HCT116 (cell line): ENCODE data around the gene A2M. TPM values are rescaled to one million over a fixed set of nuclear protein-coding genes. Genes with fewer than 3 reads are reported as not detected.

Source experiments
- ATAC-seq: fragments of 200-7000 bp; cut with Tn5 transposase; 2 replicates; pipeline ENCODE4 v1.9.1; 2020; ENCODE audit warnings: mild to moderate bottlenecking, moderate library complexity
- BruUV-seq: library from RNA; stranded (reverse); fragments of 400-500 nt; replicated peaks from 2 replicates; lab custom pipeline; 2021; lab: Mats Ljungman, UMichigan
- CTCF ChIA-PET: fragments of 300-600 bp; sonication (Branson Sonifier 250); formaldehyde crosslinking; loops from one replicate; lab custom pipeline; 2021; ENCODE audit warnings: antibody characterized with exemption; lab: Charles Lee
- POLR2A ChIA-PET: fragments of 300-600, 350-600 bp; sonication (Branson Sonifier 250); formaldehyde crosslinking; loops from one replicate; lab custom pipeline; 2021; ENCODE audit warnings: antibody characterized with exemption; lab: Charles Lee
- RAD21 ChIA-PET, 2 experiments: fragments of 300-600 bp; sonication (Branson Sonifier 250); formaldehyde crosslinking; loops; one replicate each; lab custom pipeline; 2023; ENCODE audit warnings: low total read pairs in 2 of 2; ENCODE audit not compliant: uncharacterized antibody in 2 of 2, unreplicated experiment in 2 of 2, low non-redundant PET in 1 of 2; lab: Charles Lee
- DNase-seq: peaks from one replicate; pipeline ENCODE4 v3.0.0-alpha.2; 2010; ENCODE audit warnings: low read depth, low spot score
- H2AFZ ChIP-seq: fragments of 200-600 bp; shearing (Covaris generic), sonication (generic); 2 replicates; pipeline ENCODE4 v1.6.1; 2017; ENCODE audit warnings: low read depth, mixed run types, mixed read lengths, antibody characterized with exemption, low read length; ENCODE audit not compliant: poor library complexity, severe bottlenecking
- H3K27ac ChIP-seq: 2 replicates; pipeline ENCODE4 v1.5.1; 2012; ENCODE audit warnings: low read depth, low read length
- H3K27me3 ChIP-seq: fragments of 200-600 bp; sonication (generic); 2 replicates; pipeline ENCODE4 v1.6.1; 2016; ENCODE audit warnings: mixed run types, low read length, mixed read lengths; ENCODE audit not compliant: insufficient read depth
- H3K36me3 ChIP-seq, 2 experiments: fragments of 200-500 bp in 1 of 2; fragments of 200-600 bp in 1 of 2; sonication (Bioruptor generic) in 1 of 2; sonication (generic) in 1 of 2; 2 replicates each; pipeline versions ENCODE4 v1.5.1 to v1.6.1; 2014 to 2016; ENCODE audit warnings: low read length in 2 of 2, inconsistent platforms in 1 of 2, mixed read lengths in 1 of 2, mixed run types in 1 of 2; ENCODE audit not compliant: insufficient read depth in 2 of 2, control insufficient read depth in 1 of 2
- H3K4me1 ChIP-seq, 2 experiments: fragments of 200-600 bp in 1 of 2; sonication (generic) in 1 of 2; 2 replicates each; pipeline versions ENCODE4 v1.5.1 to v1.6.1; 2012 to 2017; ENCODE audit warnings: low read length in 2 of 2, inconsistent platforms in 1 of 2, mild to moderate bottlenecking in 1 of 2, mixed read lengths in 1 of 2, mixed run types in 1 of 2, moderate library complexity in 1 of 2; ENCODE audit not compliant: insufficient read depth in 2 of 2, control insufficient read depth in 1 of 2
- H3K4me2 ChIP-seq: fragments of 200-600 bp; sonication (generic); 2 replicates; pipeline ENCODE4 v1.6.1; 2017; ENCODE audit warnings: mixed run types, low read length, mixed read lengths
- H3K4me3 ChIP-seq, 2 experiments: fragments of 200-600 bp in 1 of 2; sonication (generic) in 1 of 2; replicated peaks in 1 of 2; 2 replicates each; pipeline ENCODE4 v1.5.1; 2011 to 2016; ENCODE audit warnings: low read length in 2 of 2, control low read depth in 1 of 2, low read depth in 1 of 2, mild to moderate bottlenecking in 1 of 2, mixed read lengths in 1 of 2, mixed run types in 1 of 2
- H3K79me2 ChIP-seq: fragments of 200-600 bp; sonication (generic); 2 replicates; pipeline ENCODE4 v1.6.1; 2017; ENCODE audit warnings: mild to moderate bottlenecking, mixed run types, low read length, moderate library complexity, mixed read lengths; ENCODE audit not compliant: insufficient read depth
- H3K9ac ChIP-seq: fragments of 200-600 bp; sonication (generic); 2 replicates; pipeline ENCODE4 v1.6.1; 2016; ENCODE audit warnings: low read length, mixed read lengths
- H3K9me2 ChIP-seq: fragments of 200-600 bp; sonication (generic), shearing (Covaris generic); 2 replicates; pipeline ENCODE4 v1.6.1; 2017; ENCODE audit warnings: mixed run types, mild to moderate bottlenecking, moderate library complexity; ENCODE audit not compliant: insufficient read depth
- H3K9me3 ChIP-seq, 2 experiments: fragments of 200-500 bp in 1 of 2; fragments of 200-600 bp in 1 of 2; sonication (Bioruptor generic) in 1 of 2; sonication (generic) in 1 of 2; 2 replicates each; pipeline ENCODE4 v1.6.1; 2014 to 2017; ENCODE audit warnings: low read length in 2 of 2, mixed read lengths in 2 of 2, inconsistent platforms in 1 of 2, low read depth in 1 of 2, mild to moderate bottlenecking in 1 of 2, mixed run types in 1 of 2, moderate library complexity in 1 of 2; ENCODE audit not compliant: control insufficient read depth in 1 of 2, insufficient read depth in 1 of 2
- H4K20me1 ChIP-seq: fragments of 200-600 bp; sonication (generic), shearing (Covaris generic); 2 replicates; pipeline ENCODE4 v1.6.1; 2017; ENCODE audit warnings: mixed run types, mild to moderate bottlenecking, moderate library complexity; ENCODE audit not compliant: insufficient read depth
- CEBPB ChIP-seq: IDR thresholded peaks from 2 replicates; pipeline ENCODE4 v1.6.1; 2012; ENCODE audit warnings: low read depth
- ELF1 ChIP-seq: IDR thresholded peaks from 2 replicates; pipeline ENCODE4 v1.6.1; 2012; ENCODE audit warnings: low read depth, borderline replicate concordance
- EZH2 ChIP-seq: fragments of 200-600 bp; sonication (generic); IDR thresholded peaks from 2 replicates; pipeline ENCODE4 v1.6.1; 2017; ENCODE audit warnings: antibody characterized with exemption, mixed run types
- EZH2phosphoT487 ChIP-seq: fragments of 200-600 bp; IDR thresholded peaks from 2 replicates; pipeline ENCODE4 v1.6.1; 2018; ENCODE audit warnings: antibody characterized with exemption, borderline replicate concordance
- SP1 ChIP-seq: IDR thresholded peaks from 2 replicates; pipeline ENCODE4 v1.6.1; 2012; ENCODE audit warnings: low read depth
- SRF ChIP-seq: IDR thresholded peaks from 2 replicates; pipeline ENCODE4 v1.6.1; 2012; ENCODE audit warnings: low read depth
- TCF7L2 ChIP-seq: IDR thresholded peaks from 2 replicates; pipeline ENCODE4 v1.7.0; 2011; ENCODE audit warnings: borderline replicate concordance, inconsistent platforms; ENCODE audit not compliant: insufficient read depth, insufficient read length; ENCODE audit errors: extremely low read depth
- YY1 ChIP-seq: IDR thresholded peaks from 2 replicates; pipeline ENCODE4 v1.6.1; 2011; ENCODE audit warnings: low read length, low read depth, moderate library complexity, mild to moderate bottlenecking; ENCODE audit not compliant: insufficient replicate concordance; ENCODE audit errors: extremely low read depth
- ZFX ChIP-seq: fragments of 450-650 bp; IDR thresholded peaks from 2 replicates; pipeline ENCODE4 v1.6.1; 2017
- intact Hi-C: fragments of 100-400 bp; cut with micrococcal nuclease; formaldehyde crosslinking; loops from 2 replicates; pipeline ENCODE4 v1.10.0; 2022
- total RNA-seq: library from RNA; stranded (reverse); gene quantifications from one replicate; pipeline ENCODE4 v1.2.1, GENCODE V29; 2021; ENCODE audit not compliant: unreplicated experiment
- TF ChIP-seq, protein P1 (sequence below), 3 experiments: fragments of 200-600 bp in 1 of 3; sonication (generic) in 1 of 3; IDR thresholded peaks in 2 of 3; conservative IDR thresholded peaks in 1 of 3; 2 replicates each; pipeline ENCODE4 v1.5.1; 2012 to 2017; ENCODE audit warnings: low read depth in 2 of 3, low read length in 2 of 3, antibody characterized with exemption in 1 of 3, borderline replicate concordance in 1 of 3, control low read depth in 1 of 3, mild to moderate bottlenecking in 1 of 3, mixed read lengths in 1 of 3, mixed run types in 1 of 3, moderate library complexity in 1 of 3; ENCODE audit not compliant: insufficient read depth in 1 of 3
- TF ChIP-seq, protein P2 (sequence below): IDR thresholded peaks from 2 replicates; pipeline ENCODE4 v1.6.1; 2011; ENCODE audit warnings: mild to moderate bottlenecking, low read length, moderate library complexity; ENCODE audit not compliant: insufficient replicate concordance; ENCODE audit errors: extremely low read depth
- TF ChIP-seq, protein P3 (sequence below): IDR thresholded peaks from 2 replicates; pipeline ENCODE4 v1.6.1; 2012

Gene A2M
- total RNA-seq, 1 experiment from 2014 or later = 3.0 TPM

DNA sequence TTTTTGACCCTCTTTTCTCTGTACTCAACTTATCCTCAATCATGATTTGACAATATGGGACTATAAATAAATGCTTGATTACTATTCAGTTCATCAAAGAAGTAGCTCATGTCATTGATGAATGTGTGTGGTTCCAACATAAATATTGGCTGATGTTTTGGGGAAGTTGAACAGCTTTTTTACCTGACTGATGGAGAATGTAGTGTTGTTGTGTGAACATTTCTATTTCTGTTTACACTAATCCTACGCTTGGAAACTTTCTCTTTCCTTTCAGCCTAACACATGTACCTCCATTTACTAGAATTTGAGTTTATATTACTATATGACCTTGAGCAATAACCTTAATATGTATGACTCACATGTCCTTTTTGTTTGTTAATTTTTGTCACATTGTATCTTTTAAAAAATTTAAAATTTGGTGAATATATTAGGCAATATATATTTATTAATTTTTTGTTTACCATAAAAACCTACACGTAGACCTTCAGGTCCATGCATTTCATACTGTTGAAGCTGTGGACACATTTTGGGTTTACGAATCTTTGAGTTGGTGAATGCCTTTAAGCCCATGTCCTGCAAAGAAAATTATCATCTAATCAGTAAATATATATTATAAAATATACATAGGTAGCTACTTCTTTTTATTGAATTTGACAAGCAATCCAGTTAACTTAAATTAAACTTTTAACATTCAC, 21.1 kb downstream of the A2M start:
- no peaks in the 10 kb centered on the region for H3K9me3 ChIP-seq
- no peaks in the 10 kb centered on the region for H3K79me2 ChIP-seq
- no peak overlapping the region for H3K27ac ChIP-seq
- TF ChIP-seq ELF1 (no peak), TCF7L2 (no peak), SRF (no peak), EZH2phosphoT487 (no peak), CEBPB (no peak), EZH2 (no peak), SP1 (no peak), YY1 (no peak), ZFX (no peak)
- TF ChIP-seq, protein P1, sequence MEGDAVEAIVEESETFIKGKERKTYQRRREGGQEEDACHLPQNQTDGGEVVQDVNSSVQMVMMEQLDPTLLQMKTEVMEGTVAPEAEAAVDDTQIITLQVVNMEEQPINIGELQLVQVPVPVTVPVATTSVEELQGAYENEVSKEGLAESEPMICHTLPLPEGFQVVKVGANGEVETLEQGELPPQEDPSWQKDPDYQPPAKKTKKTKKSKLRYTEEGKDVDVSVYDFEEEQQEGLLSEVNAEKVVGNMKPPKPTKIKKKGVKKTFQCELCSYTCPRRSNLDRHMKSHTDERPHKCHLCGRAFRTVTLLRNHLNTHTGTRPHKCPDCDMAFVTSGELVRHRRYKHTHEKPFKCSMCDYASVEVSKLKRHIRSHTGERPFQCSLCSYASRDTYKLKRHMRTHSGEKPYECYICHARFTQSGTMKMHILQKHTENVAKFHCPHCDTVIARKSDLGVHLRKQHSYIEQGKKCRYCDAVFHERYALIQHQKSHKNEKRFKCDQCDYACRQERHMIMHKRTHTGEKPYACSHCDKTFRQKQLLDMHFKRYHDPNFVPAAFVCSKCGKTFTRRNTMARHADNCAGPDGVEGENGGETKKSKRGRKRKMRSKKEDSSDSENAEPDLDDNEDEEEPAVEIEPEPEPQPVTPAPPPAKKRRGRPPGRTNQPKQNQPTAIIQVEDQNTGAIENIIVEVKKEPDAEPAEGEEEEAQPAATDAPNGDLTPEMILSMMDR (IDR thresholded peaks at IDR 0.05 in 2 of 3, conservative IDR thresholded peaks at IDR 0.05 in 1 of 3; ENCODE audit: borderline replicate concordance in 1 of 3, insufficient read depth in 1 of 3, low read depth in 2 of 3, low read length in 2 of 3) = no peak
- TF ChIP-seq, protein P2, sequence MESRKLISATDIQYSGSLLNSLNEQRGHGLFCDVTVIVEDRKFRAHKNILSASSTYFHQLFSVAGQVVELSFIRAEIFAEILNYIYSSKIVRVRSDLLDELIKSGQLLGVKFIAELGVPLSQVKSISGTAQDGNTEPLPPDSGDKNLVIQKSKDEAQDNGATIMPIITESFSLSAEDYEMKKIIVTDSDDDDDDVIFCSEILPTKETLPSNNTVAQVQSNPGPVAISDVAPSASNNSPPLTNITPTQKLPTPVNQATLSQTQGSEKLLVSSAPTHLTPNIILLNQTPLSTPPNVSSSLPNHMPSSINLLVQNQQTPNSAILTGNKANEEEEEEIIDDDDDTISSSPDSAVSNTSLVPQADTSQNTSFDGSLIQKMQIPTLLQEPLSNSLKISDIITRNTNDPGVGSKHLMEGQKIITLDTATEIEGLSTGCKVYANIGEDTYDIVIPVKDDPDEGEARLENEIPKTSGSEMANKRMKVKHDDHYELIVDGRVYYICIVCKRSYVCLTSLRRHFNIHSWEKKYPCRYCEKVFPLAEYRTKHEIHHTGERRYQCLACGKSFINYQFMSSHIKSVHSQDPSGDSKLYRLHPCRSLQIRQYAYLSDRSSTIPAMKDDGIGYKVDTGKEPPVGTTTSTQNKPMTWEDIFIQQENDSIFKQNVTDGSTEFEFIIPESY = no peak
- TF ChIP-seq, protein P3, sequence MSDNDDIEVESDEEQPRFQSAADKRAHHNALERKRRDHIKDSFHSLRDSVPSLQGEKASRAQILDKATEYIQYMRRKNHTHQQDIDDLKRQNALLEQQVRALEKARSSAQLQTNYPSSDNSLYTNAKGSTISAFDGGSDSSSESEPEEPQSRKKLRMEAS = no peak
- TF ChIP-seq, all 23 proteins: peak for 0
- no peak overlapping the region for H3K4me2 ChIP-seq
- ChIA-PET CTCF (no interaction called here), POLR2A (interaction anchor here (0.6 kb wide), 1 partner anchor 1255 kb away, joined by 3 read pairs; no protein-coding TSS in a partner anchor), RAD21 (no interaction called here)
- no peak overlapping the region for H3K4me3 ChIP-seq
- H3K9ac ChIP-seq = no peak overlapping the region
- BruUV-seq = no TSS peak
- no peaks in the 10 kb centered on the region for H3K27me3 ChIP-seq
- H3K36me3 ChIP-seq = no peaks in the 10 kb centered on the region
- H3K4me1 ChIP-seq = no peaks in the 10 kb centered on the region
- ATAC-seq = no peak
- DNase-seq = no peak
- intact Hi-C loops = no loop called here
- H2AFZ ChIP-seq = no peak overlapping the region
- no peaks in the 10 kb centered on the region for H3K9me2 ChIP-seq
- no peaks in the 10 kb centered on the region for H4K20me1 ChIP-seq
